ENCODE data around the gene EVI5.

The EVI5 gene

GRCh38 chr1:92759361-92759760, 25.5 kb downstream of the EVI5 start:
- no peak for TF ChIP-seq CTCF (IDR thresholded peaks at IDR 0.05; ENCODE audit: insufficient read depth, missing control alignments)
- DNase-seq (ENCODE audit: insufficient read length, low spot score) (no peak), FAIRE-seq (no peak)

GRCh38 chr1:92756537-92756936, 28.4 kb downstream of the EVI5 start:
- FAIRE-seq, result no peak
- TF ChIP-seq CTCF (IDR thresholded peaks at IDR 0.05; ENCODE audit: insufficient read depth, missing control alignments), result no peak
- DNase-seq (ENCODE audit: insufficient read length, low spot score), result no peak

GRCh38 chr1:92755541-92756461, 29.1 kb downstream of the EVI5 start:
- TF ChIP-seq CTCF (IDR thresholded peaks at IDR 0.05; ENCODE audit: insufficient read depth, missing control alignments), result no peak
- FAIRE-seq, result no peak

GRCh38 chr1:92754719-92755050, 30.2 kb downstream of the EVI5 start:
- no peak for TF ChIP-seq CTCF (IDR thresholded peaks at IDR 0.05; ENCODE audit: insufficient read depth, missing control alignments)
- no peak for DNase-seq (ENCODE audit: insufficient read length, low spot score)
- FAIRE-seq, result no peak

More at GRCh38 chr1:92755541-92756461, 29.1 kb downstream of the EVI5 start:
- DNase-seq (ENCODE audit: insufficient read length, low spot score), result no peak

GRCh38 chr1:92754000-92754718, 30.7 kb downstream of the EVI5 start:
- no peak for FAIRE-seq
- no peak for DNase-seq (ENCODE audit: insufficient read length, low spot score)
- TF ChIP-seq CTCF (IDR thresholded peaks at IDR 0.05; ENCODE audit: insufficient read depth, missing control alignments), result no peak

GRCh38 chr1:92752719-92753118, 32.2 kb downstream of the EVI5 start:
- DNase-seq (ENCODE audit: insufficient read length, low spot score), result no peak
- no peak for FAIRE-seq
- TF ChIP-seq CTCF (IDR thresholded peaks at IDR 0.05; ENCODE audit: insufficient read depth, missing control alignments), result no peak

Measured in D721Med (cell line).